Ecto neural progenitor cell (in vitro differentiated cells): ENCODE data around the gene MYO1E.
"Not testable (repeated sequence)": the region's sequence is repeated elsewhere in the genome, so short reads cannot be mapped to it uniquely, and the experiment has no call there.

Experiments used
- DNase-seq: peaks from one replicate; pipeline ENCODE4 v3.0.0-alpha.2; 2018; ENCODE audit warnings: low spot score

The MYO1E gene

GRCh38 chr15:59291213-59291549, 81.5 kb downstream of the MYO1E start:
- DNase-seq = no peak

DNA sequence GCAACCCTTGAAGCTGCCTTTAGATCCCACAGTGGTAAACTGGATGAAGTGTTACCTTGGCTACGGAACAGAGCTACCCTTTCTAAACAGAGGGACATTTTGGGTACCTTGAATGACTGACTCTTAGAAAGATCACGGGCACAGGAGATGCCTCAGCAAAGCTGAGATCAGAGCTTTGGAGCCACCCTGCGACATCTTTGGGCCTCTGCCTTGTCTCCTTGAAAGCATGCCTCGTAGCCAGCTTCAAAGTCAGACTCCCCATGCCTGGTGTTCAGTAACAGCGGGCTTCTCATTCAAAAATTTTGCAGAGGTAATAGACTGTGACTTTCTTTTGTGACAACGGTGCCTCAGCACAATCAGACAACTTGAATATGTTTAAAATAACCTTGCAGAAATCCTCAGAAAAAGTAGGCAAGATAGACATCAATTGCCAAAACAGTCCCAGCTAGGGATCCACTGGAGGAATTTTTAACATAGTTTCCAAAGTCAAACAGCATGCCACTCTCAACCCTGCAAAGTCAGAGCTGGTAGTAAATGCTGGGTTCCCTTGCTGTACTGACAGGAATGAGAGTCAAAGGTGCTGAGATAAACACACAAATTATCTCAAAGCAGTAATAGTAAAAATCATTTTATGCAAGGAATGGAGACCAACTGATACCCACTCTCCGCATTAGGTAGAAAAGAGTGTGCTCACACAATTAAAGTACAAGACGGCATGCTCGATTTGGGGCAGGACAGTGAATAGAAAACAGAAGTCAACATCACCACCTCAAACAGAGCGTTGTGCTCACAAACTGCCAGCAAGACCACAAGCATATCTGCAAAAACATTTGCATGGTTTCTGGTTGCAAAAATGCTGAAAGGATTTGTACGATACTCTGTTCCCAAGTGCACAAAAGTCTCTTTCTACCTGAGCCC, 82.1 kb downstream of the MYO1E start:
- no peak for DNase-seq

- no peak for DNase-seq
Observed at GRCh38 chr15:59289574-59289973, 83.1 kb downstream of the MYO1E start.

- no peak for DNase-seq
Observed at GRCh38 chr15:59283717-59284391, 88.8 kb downstream of the MYO1E start.

DNA sequence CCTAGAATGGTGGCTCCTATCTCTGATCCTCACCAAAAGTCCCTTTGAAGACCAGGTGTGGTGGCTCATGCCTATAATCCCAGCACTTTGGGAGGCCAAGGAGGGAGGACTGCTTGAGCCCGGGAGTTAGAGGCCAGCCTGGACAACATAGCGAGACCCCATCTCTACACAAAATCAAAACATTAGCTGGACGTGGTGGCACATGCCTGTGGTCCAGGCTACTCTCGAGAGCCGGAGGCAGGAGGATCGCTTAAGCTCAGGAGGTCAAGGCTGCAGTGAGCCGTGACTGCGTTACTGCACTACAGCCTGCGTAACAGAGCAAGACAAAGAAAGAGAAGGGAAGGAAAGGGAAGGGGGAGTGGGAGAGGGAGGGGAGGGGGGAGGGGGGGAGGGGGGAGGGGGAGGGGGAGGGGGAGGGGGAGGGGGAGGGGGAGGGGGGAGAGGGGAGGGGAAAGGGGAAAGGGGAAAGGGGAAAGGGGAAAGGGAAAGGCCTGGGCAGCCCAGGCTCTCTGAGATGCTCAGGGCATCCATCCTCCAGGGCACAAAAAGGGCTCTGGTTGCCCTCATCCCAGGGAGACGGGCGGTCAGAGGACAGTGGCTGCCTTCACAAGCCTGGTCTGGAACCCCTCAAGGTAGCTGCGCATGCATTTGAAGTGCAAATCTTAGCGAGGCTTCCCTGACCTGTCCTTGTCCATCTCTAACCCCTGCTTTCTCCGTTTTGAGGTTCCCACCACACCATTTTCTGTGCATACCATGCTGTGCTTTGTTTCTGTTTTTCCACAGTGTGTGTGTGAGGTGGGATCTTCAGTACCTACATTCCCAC, 89.9 kb downstream of the MYO1E start:
- DNase-seq = no peak

- no peak for DNase-seq
Observed at GRCh38 chr15:59281699-59282098, 91.0 kb downstream of the MYO1E start.

GRCh38 chr15:59280855-59281254, 91.8 kb downstream of the MYO1E start:
- DNase-seq = no peak

DNA sequence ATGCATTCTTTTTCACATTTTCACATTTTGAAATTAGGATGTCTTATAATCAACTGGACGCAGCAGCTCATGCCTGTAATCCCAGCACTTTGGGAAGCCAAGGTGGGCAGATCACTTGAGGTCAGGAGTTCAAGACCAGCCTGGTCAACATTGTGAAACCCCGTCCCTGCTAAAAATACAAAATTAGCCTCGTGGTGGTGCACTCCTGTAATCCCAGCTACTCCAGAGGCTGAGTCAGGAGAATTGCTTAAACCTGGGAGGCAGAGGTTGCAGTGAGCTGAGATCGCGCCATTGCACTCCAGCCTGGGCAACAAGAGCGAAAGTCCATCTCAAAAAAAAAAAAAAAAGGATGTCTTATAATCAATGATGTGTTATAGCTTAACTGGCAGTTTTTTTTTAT, 92.4 kb downstream of the MYO1E start:
- not testable (repeated sequence) for DNase-seq

GRCh38 chr15:59279023-59279422, 93.6 kb downstream of the MYO1E start:
- no peak for DNase-seq

DNA sequence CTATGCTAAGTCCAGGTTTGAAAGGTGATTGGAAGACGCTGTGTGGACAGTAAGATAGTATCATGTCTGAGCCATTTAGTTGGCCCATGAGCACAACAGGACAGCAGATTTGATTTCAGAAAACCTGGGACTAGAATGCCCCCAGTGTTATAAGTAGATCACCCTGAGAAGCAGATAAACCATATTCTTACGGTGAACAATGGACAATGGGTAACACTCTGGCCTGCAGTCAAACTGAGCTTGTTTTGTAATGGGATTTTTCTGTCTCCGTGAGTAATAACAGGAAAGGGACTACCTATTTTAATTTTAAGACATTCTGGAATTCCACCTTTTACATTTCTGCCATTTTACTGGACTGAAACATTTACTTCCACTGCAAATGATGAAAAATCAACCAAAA, 94.6 kb downstream of the MYO1E start:
- no peak for DNase-seq

DNA sequence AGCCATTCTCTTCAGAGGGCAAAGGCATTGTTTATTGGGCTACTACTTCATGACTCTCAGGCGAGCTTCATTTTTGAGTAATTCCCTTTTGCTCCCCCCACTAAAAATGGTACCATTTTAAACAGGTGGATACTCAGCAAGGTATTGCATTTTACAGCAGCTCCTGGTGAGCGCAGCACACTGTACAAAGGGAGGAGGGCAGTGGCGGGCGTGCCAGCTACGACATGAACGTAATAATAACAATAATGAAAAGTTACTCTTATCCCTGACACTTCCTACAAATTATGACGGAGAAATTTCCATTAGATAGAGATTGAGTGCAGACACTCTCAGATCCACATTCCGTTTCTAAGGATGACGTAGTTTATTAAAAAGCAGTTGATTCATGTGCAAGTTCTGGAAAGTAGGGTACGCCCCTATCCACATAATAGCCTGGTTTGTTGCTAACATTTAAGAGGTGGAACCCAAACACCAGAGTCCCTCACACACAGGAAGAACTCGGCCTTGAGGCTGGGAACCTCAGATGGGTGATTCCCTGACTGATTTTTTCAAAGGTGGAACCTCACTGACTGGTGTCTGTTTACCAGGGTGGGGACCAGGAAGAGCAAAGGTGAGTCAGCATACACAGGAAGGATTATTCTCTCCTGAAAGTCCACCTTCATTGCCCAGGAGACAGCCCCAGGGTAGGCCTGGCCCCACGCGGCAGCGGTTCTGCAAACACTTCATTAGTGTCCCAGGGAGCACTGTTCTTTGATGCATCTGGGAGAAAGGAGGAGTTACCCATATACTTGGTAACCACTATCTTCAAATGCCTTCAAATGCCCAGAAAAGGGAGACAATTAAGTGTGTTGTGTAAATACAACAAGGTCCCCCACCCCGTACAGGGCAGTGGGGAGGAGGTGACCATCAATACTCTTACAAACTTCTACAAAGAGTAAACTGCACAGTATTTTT, 96.2 kb downstream of the MYO1E start:
- no peak for DNase-seq

GRCh38 chr15:59274126-59274970, 98.3 kb downstream of the MYO1E start:
- no peak for DNase-seq

- no peak for DNase-seq
Observed at GRCh38 chr15:59273234-59273633, 99.4 kb downstream of the MYO1E start.

- DNase-seq = no peak
Observed at GRCh38 chr15:59271595-59272201, 101.0 kb downstream of the MYO1E start.

- no peak for DNase-seq
Observed at GRCh38 chr15:59268852-59269407, 103.7 kb downstream of the MYO1E start.

DNA sequence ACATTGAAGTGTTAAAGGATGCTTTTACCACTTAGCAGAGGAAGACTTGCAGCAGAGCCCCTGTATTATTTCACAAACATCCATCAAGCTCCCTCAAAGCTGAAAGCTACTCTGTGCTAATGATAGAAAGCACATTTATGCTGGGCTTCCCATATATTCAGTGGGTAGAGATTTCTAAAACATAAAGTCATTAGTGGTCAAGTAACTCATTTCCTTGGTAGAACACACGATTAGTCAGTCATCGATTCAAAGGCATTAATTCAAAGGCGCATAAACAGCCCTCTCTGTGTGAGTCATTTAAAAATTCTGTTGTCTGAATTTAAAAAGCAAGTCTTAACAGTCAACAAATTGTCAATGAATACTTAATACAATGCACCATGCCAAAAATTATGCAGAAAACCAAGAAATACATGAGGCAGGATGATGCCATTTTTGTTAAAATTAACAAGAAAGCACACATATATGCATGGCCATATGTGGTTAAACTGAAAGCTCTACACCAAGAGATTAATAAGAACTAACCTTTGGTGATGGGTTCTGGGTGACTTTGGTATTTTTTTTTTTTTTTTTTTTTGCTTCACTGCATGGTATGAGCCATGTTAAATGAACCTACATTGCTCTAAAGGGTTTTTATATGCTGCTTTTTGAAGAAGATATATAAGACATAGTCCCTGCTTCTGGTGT, 104.4 kb downstream of the MYO1E start:
- DNase-seq = no peak

- DNase-seq = no peak
Observed at GRCh38 chr15:59266028-59266427, 106.6 kb downstream of the MYO1E start.

GRCh38 chr15:59262316-59262715, 110.4 kb downstream of the MYO1E start:
- no peak for DNase-seq

DNA sequence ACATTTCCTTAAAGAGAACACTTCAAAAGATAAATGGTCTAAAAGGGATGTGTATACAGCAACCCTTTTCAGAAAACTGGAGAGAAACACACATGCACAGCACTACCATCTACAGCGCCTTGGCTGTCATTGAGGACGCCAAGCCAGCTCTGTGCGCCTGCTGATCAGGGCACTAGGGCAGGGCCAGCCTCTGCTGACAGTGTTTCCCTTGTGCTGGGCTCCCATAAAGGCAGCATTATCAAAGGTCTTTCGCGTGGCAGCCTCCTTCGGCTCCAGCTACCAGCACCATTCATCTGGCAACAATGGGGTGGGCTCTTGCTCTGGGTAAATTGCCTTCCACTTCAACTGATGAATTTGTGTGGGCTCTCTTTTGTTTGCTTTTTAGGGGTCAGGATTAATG, 112.6 kb downstream of the MYO1E start:
- no peak for DNase-seq
